ENCODE measurements around the gene PDE8B.

Gene PDE8B

DNA sequence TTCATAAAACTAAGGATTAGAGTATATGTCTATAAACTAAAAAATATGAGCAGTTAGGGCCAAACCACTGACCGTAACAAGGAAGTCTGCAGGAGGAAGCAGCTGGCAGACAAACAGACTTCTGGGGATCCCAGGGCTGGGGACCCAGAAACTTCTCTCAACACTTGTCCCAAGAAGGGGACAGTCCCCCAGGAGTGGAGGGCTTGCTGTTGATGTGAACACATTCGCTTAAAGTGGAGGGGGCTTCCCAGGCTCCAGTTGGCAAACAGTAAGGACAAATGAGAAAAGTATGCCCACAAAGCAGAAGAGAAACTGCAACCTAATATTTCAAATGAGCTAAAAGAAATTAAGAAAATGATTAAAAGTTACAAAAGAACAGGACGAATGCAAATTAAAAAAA is 83.7 kb downstream of the PDE8B start:
- Histone ChIP-seq H3K9ac (ENCODE audit: low read length) (peak overlapping the region; percentile 55), H3K79me2 (ENCODE audit: low read length) (no peaks in the 10 kb centered on the region), H3K4me3 (ENCODE audit: low read length) (peak overlapping the region; percentile 51), H3K27me3 (ENCODE audit: low read depth, low read length) (no peaks in the 10 kb centered on the region), H2AFZ (ENCODE audit: low read depth, low read length) (no peak overlapping the region), H3K36me3 (replicated peaks; ENCODE audit: low read depth, low read length) (no peaks in the 10 kb centered on the region), H3K9me3 (ENCODE audit: insufficient read depth, low read length) (no peaks in the 10 kb centered on the region), H3K4me1 (ENCODE audit: low read length) (peaks cover 65% of the 10 kb centered on the region), H3K4me2 (ENCODE audit: low read length) (peak overlapping the region; percentile 76), H4K20me1 (ENCODE audit: insufficient read depth, low read length) (no peaks in the 10 kb centered on the region), H3K27ac (ENCODE audit: low read length) (peak overlapping the region; percentile 77)
- no peak for TF ChIP-seq EZH2phosphoT487 (IDR thresholded peaks at IDR 0.05; ENCODE audit: low read depth)
- TF ChIP-seq, protein P1, sequence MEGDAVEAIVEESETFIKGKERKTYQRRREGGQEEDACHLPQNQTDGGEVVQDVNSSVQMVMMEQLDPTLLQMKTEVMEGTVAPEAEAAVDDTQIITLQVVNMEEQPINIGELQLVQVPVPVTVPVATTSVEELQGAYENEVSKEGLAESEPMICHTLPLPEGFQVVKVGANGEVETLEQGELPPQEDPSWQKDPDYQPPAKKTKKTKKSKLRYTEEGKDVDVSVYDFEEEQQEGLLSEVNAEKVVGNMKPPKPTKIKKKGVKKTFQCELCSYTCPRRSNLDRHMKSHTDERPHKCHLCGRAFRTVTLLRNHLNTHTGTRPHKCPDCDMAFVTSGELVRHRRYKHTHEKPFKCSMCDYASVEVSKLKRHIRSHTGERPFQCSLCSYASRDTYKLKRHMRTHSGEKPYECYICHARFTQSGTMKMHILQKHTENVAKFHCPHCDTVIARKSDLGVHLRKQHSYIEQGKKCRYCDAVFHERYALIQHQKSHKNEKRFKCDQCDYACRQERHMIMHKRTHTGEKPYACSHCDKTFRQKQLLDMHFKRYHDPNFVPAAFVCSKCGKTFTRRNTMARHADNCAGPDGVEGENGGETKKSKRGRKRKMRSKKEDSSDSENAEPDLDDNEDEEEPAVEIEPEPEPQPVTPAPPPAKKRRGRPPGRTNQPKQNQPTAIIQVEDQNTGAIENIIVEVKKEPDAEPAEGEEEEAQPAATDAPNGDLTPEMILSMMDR (IDR thresholded peaks at IDR 0.05; ENCODE audit: low read depth, low read length) = no peak

DNA sequence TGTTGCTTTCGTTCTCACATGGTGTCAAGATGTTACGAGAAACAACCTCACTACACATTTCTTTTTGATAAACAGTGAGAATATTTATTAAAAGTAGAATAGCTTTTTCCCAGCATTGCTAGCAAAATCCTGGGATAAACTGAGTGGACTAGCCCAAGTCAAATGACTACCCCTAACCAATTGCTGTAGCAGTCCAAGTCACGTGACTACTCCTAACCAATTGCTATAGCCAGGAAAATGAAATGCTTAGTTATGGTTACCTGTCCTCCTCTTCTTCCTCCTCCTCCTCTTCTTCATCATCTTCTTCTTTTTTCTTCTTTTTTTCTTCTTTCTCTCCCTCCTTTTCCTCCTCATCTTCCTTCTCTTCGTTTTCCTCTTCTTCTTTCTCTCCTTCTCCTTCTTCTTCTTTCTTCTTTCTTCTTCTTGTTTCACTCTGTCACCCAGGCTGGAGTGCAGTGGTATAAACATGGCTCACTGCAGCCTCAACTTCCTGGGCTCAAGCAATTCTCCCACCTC is 85.4 kb downstream of the PDE8B start:
- Histone ChIP-seq H2AFZ (ENCODE audit: low read depth, low read length) (no peak overlapping the region), H3K9ac (ENCODE audit: low read length) (no peak overlapping the region), H3K4me3 (ENCODE audit: low read length) (no peak overlapping the region), H3K4me2 (ENCODE audit: low read length) (no peak overlapping the region), H3K27me3 (ENCODE audit: low read depth, low read length) (no peaks in the 10 kb centered on the region), H4K20me1 (ENCODE audit: insufficient read depth, low read length) (no peaks in the 10 kb centered on the region), H3K4me1 (ENCODE audit: low read length) (peaks cover 65% of the 10 kb centered on the region), H3K27ac (ENCODE audit: low read length) (no peak overlapping the region), H3K79me2 (ENCODE audit: low read length) (no peaks in the 10 kb centered on the region), H3K36me3 (replicated peaks; ENCODE audit: low read depth, low read length) (no peaks in the 10 kb centered on the region), H3K9me3 (ENCODE audit: insufficient read depth, low read length) (no peaks in the 10 kb centered on the region)
- TF ChIP-seq, protein P1 (IDR thresholded peaks at IDR 0.05; ENCODE audit: low read depth, low read length) = no peak
- TF ChIP-seq EZH2phosphoT487 (IDR thresholded peaks at IDR 0.05; ENCODE audit: low read depth) = no peak

DNA sequence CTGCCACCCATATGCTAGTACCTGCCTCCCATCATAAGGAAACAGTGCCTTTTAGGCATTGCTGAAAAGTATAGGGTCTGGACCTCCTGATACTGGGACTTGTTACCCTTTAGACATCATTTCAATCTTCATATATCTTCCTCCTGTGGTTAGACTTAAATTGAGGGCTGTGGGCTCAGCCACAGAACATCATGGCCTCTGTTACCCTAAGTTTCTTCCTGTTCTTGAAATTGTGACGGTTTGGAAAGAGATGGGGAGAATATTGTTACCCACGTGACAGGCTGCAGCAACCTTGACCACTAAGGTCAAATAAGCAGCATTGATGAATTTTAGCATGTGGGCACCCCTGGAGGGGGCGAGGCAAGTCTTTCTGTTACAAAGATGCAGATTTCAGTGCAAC is 87.7 kb downstream of the PDE8B start:
- no peak overlapping the region for H3K4me3 ChIP-seq (ENCODE audit: low read length)
- TF ChIP-seq, protein P1 (IDR thresholded peaks at IDR 0.05; ENCODE audit: low read depth, low read length) = no peak
- TF ChIP-seq EZH2phosphoT487 (IDR thresholded peaks at IDR 0.05; ENCODE audit: low read depth) = no peak
- H3K9ac ChIP-seq (ENCODE audit: low read length) = no peak overlapping the region
- no peaks in the 10 kb centered on the region for H3K79me2 ChIP-seq (ENCODE audit: low read length)
- H3K36me3 ChIP-seq (replicated peaks; ENCODE audit: low read depth, low read length) = no peaks in the 10 kb centered on the region
- no peaks in the 10 kb centered on the region for H3K27me3 ChIP-seq (ENCODE audit: low read depth, low read length)
- H3K4me2 ChIP-seq (ENCODE audit: low read length) = no peak overlapping the region
- H3K4me1 ChIP-seq (ENCODE audit: low read length) = peaks cover 70% of the 10 kb centered on the region
- H3K27ac ChIP-seq (ENCODE audit: low read length) = no peak overlapping the region
- H4K20me1 ChIP-seq (ENCODE audit: insufficient read depth, low read length) = no peaks in the 10 kb centered on the region
- no peak overlapping the region for H2AFZ ChIP-seq (ENCODE audit: low read depth, low read length)
- H3K9me3 ChIP-seq (ENCODE audit: insufficient read depth, low read length) = no peaks in the 10 kb centered on the region

DNA sequence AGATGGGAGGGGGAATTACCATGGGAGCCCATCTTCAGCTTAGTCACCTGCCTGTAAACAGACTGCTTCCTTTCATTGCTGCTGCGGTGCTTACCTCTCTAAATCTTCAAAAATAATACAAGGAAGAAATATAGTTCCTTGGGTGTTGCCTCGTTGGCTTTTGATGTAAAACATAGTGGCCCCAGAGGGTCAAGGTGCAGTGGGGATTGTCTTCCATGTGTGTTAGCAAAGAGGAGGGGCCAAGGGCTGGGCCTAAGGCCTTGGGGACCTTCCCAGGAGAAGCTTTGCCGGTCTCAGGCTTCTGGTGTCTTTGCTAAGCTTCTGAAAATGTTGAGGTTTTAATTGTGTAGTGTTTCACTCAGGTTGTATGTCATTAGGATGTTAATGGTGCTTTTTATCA is 90.0 kb downstream of the PDE8B start:
- Histone ChIP-seq H3K9me3 (ENCODE audit: insufficient read depth, low read length) (no peaks in the 10 kb centered on the region), H3K4me1 (ENCODE audit: low read length) (peaks cover 47% of the 10 kb centered on the region), H3K27me3 (ENCODE audit: low read depth, low read length) (no peaks in the 10 kb centered on the region), H3K4me2 (ENCODE audit: low read length) (peak overlapping the region; percentile 66), H4K20me1 (ENCODE audit: insufficient read depth, low read length) (no peaks in the 10 kb centered on the region), H2AFZ (ENCODE audit: low read depth, low read length) (peak overlapping the region; percentile 84; the same call in 1 of the 2 replicates), H3K4me3 (ENCODE audit: low read length) (peak overlapping the region; percentile 33; the same call in 1 of the 2 replicates), H3K27ac (ENCODE audit: low read length) (peak overlapping the region; percentile 83), H3K36me3 (replicated peaks; ENCODE audit: low read depth, low read length) (no peaks in the 10 kb centered on the region), H3K9ac (ENCODE audit: low read length) (peak overlapping the region; percentile 40; the same call in 1 of the 2 replicates), H3K79me2 (ENCODE audit: low read length) (no peaks in the 10 kb centered on the region)
- TF ChIP-seq EZH2phosphoT487 (IDR thresholded peaks at IDR 0.05; ENCODE audit: low read depth) = no peak
- TF ChIP-seq, protein P1 (IDR thresholded peaks at IDR 0.05; ENCODE audit: low read depth, low read length) = no peak
